SK-N-SH (cell line): ENCODE results near the gene SPATA21. TPM values are rescaled to one million over a fixed set of nuclear protein-coding genes. Genes with fewer than 3 reads are reported as not detected.

ENCODE experiments used
- CTCF ChIA-PET: fragments of 300-600, 350-600 bp; formaldehyde crosslinking; extraction: SDS; loops from one replicate; lab custom pipeline; 2021; lab: Yijun Ruan, JAX
- POLR2A ChIA-PET: fragments of 350-600 bp; sonication (Branson Sonifier 250); formaldehyde crosslinking; extraction: SDS; loops from one replicate; lab custom pipeline; 2020; ENCODE audit warnings: antibody characterized with exemption, inconsistent platforms; lab: Yijun Ruan, JAX
- DNase-seq: peaks from one replicate; pipeline ENCODE4 v3.0.0; 2012
- H2AFZ ChIP-seq: fragments of 200-600 bp; sonication (generic); 2 replicates; pipeline ENCODE4 v1.8.1; 2016; ENCODE audit warnings: antibody characterized with exemption, mild to moderate bottlenecking, low read depth
- H3F3A ChIP-seq: fragments of 200-600 bp; sonication (generic); replicated peaks from 2 replicates; pipeline ENCODE3; 2016; ENCODE audit warnings: antibody characterized with exemption, mild to moderate bottlenecking; ENCODE audit not compliant: insufficient read depth
- H3K27ac ChIP-seq, 2 experiments: fragments of 200-500 bp in 1 of 2; fragments of 200-600 bp in 1 of 2; sonication (Bioruptor generic) in 1 of 2; sonication (generic), shearing (Covaris generic) in 1 of 2; 2 replicates each; pipeline versions ENCODE4 v1.5.1 to v1.6.1; 2014 to 2016; ENCODE audit warnings: low read depth in 2 of 2, inconsistent platforms in 1 of 2, low read length in 1 of 2, mild to moderate bottlenecking in 1 of 2, mixed read lengths in 1 of 2
- H3K27me3 ChIP-seq: fragments of 200-600 bp; sonication (generic), shearing (Covaris generic); 2 replicates; pipeline ENCODE4 v1.6.1; 2016; ENCODE audit warnings: mixed run types; ENCODE audit not compliant: insufficient read depth
- H3K36me3 ChIP-seq, 2 experiments: fragments of 200-500 bp in 1 of 2; fragments of 200-600 bp in 1 of 2; sonication (Bioruptor generic) in 1 of 2; sonication (generic) in 1 of 2; replicated peaks in 1 of 2; 2 replicates each; pipeline versions ENCODE3 to v1.5.1; 2014 to 2016; ENCODE audit warnings: low read length in 1 of 2, mild to moderate bottlenecking in 1 of 2; ENCODE audit not compliant: insufficient read depth in 2 of 2, control insufficient read depth in 1 of 2
- H3K4me1 ChIP-seq, 2 experiments: fragments of 200-500 bp in 1 of 2; fragments of 200-600 bp in 1 of 2; sonication (Bioruptor generic) in 1 of 2; sonication (generic), shearing (Covaris generic) in 1 of 2; 2 replicates each; pipeline versions ENCODE4 v1.5.1 to v1.6.1; 2014 to 2016; ENCODE audit warnings: low read depth in 1 of 2, low read length in 1 of 2, mixed run types in 1 of 2; ENCODE audit not compliant: insufficient read depth in 2 of 2, control insufficient read depth in 1 of 2
- H3K4me2 ChIP-seq: fragments of 200-600 bp; sonication (generic), shearing (Covaris generic); 2 replicates; pipeline ENCODE4 v1.6.1; 2017; ENCODE audit warnings: mixed run types
- H3K4me3 ChIP-seq, 2 experiments: fragments of 200-500 bp in 1 of 2; fragments of 200-600 bp in 1 of 2; sonication (Bioruptor generic) in 1 of 2; sonication (generic), shearing (Covaris generic) in 1 of 2; 2 replicates each; pipeline versions ENCODE4 v1.5.1 to v1.8.1; 2014 to 2016; ENCODE audit warnings: low read depth in 2 of 2, inconsistent platforms in 1 of 2, low read length in 1 of 2, mild to moderate bottlenecking in 1 of 2, mixed read lengths in 1 of 2, moderate library complexity in 1 of 2
- H3K79me2 ChIP-seq: fragments of 200-600 bp; sonication (generic); 2 replicates; pipeline ENCODE4 v1.8.1; 2017; ENCODE audit warnings: mild to moderate bottlenecking; ENCODE audit not compliant: insufficient read depth
- H3K9ac ChIP-seq: fragments of 200-600 bp; sonication (generic); 2 replicates; pipeline ENCODE4 v1.6.1; 2017; ENCODE audit warnings: mixed run types
- H3K9me2 ChIP-seq: fragments of 200-600 bp; sonication (generic); 2 replicates; pipeline ENCODE4 v1.6.1; 2017; ENCODE audit warnings: mixed run types
- H3K9me3 ChIP-seq: fragments of 200-600 bp; sonication (generic); 2 replicates; pipeline ENCODE4 v1.6.1; 2017; ENCODE audit warnings: mixed run types, mild to moderate bottlenecking, moderate library complexity
- H4K20me1 ChIP-seq: fragments of 200-600 bp; sonication (generic); 2 replicates; pipeline ENCODE4 v1.6.1; 2017; ENCODE audit warnings: mild to moderate bottlenecking, mixed run types; ENCODE audit not compliant: insufficient read depth
- CHD2 ChIP-seq: fragments of 150-350 bp; IDR thresholded peaks from 2 replicates; pipeline ENCODE4 v1.6.1; 2018; ENCODE audit warnings: low read length; ENCODE audit not compliant: partially characterized antibody
- CTCF ChIP-seq: fragments of 200-600 bp; sonication (generic); IDR thresholded peaks from 2 replicates; pipeline ENCODE4 v1.6.1; 2017; ENCODE audit warnings: antibody characterized with exemption, mild to moderate bottlenecking, moderate library complexity
- FOSL2 ChIP-seq: IDR thresholded peaks from 2 replicates; pipeline ENCODE4 v1.4.0; 2012; ENCODE audit warnings: low read depth, mild to moderate bottlenecking, moderate library complexity, borderline replicate concordance
- FOXJ3 ChIP-seq: sonication (generic); formaldehyde crosslinking; IDR thresholded peaks from 2 replicates; pipeline ENCODE4 v1.5.1; 2020; ENCODE audit warnings: mild to moderate bottlenecking, missing genetic modification reagents
- FOXM1 ChIP-seq: IDR thresholded peaks from 2 replicates; pipeline ENCODE4 v1.4.0; 2012; ENCODE audit warnings: low read depth, mild to moderate bottlenecking
- NRF1 ChIP-seq: IDR thresholded peaks from 2 replicates; pipeline ENCODE4 v1.6.1; 2012; ENCODE audit warnings: low read depth, mild to moderate bottlenecking, low read length
- PBX3 ChIP-seq: IDR thresholded peaks from 2 replicates; pipeline ENCODE4; 2012
- RAD21 ChIP-seq: IDR thresholded peaks from 2 replicates; pipeline ENCODE4 v1.6.1; 2012; ENCODE audit warnings: mild to moderate bottlenecking, low read length
- RCOR1 ChIP-seq: fragments of 150-350 bp; IDR thresholded peaks from 2 replicates; pipeline ENCODE4 v1.6.1; 2017; ENCODE audit warnings: antibody characterized with exemption, low read length
- RFX5 ChIP-seq: IDR thresholded peaks from 2 replicates; pipeline ENCODE4 v1.6.1; 2012; ENCODE audit warnings: mild to moderate bottlenecking, improper control_type of control experiment, low read length
- RXRA ChIP-seq: IDR thresholded peaks from 2 replicates; pipeline ENCODE4 v1.4.0; 2012; ENCODE audit warnings: low read depth, mild to moderate bottlenecking, borderline replicate concordance
- SMC3 ChIP-seq: IDR thresholded peaks from 2 replicates; pipeline ENCODE4 v1.6.1; 2012; ENCODE audit warnings: low read depth, low read length, improper control_type of control experiment
- TAF1 ChIP-seq: IDR thresholded peaks from 2 replicates; pipeline ENCODE4 v1.6.1; 2012; ENCODE audit warnings: low read depth, mild to moderate bottlenecking, low read length, moderate library complexity, borderline replicate concordance
- USF1 ChIP-seq: IDR thresholded peaks from 2 replicates; pipeline ENCODE4 v1.4.0; 2012; ENCODE audit warnings: low read depth, borderline replicate concordance
- WGBS: methylation state at CpG from one replicate; pipeline ENCODE4 v1.1.6; 2017; ENCODE audit warnings: low lambda C conversion rate; 5-methylcytosine and 5-hydroxymethylcytosine counted together
- polyA plus RNA-seq, 3 experiments: library from polyadenylated mRNA; depleted of rRNA; stranded (reverse); fragments of >200 nt; gene quantifications; 2 replicates each; pipeline ENCODE4 v1.2.3, GENCODE V29; 2012

Gene SPATA21
- polyA plus RNA-seq, 1 of the 3 experiments (the other 2 are of a cell fraction) = 0.10 TPM

- ChIA-PET POLR2A (no interaction called here), CTCF (no interaction called here)
- H3K9ac ChIP-seq = no peak overlapping the region
- H3K79me2 ChIP-seq = peaks cover 72% of the 10 kb centered on the region
- peaks cover 45 to 78% of the 10 kb centered on the region in 2 experiments for H3K36me3 ChIP-seq
- no peak for DNase-seq
- no peaks in the 10 kb centered on the region for H3K9me3 ChIP-seq
- H3F3A ChIP-seq = peaks cover 6% of the 10 kb centered on the region
- H3K9me2 ChIP-seq = no peaks in the 10 kb centered on the region
- no peaks in the 10 kb centered on the region for H3K27me3 ChIP-seq
- H2AFZ ChIP-seq = no peak overlapping the region
- H3K4me3 ChIP-seq = no peak overlapping the region
- no peaks in the 10 kb centered on the region; a peak in 1 of 4 replicates for H3K4me1 ChIP-seq
- peaks cover 9% of the 10 kb centered on the region; the same call in 1 of the 2 replicates for H4K20me1 ChIP-seq
- 95% methylated on average over 9 of the region's 9 CpGs for WGBS
- H3K4me2 ChIP-seq = no peak overlapping the region
- H3K27ac ChIP-seq = no peak overlapping the region
- TF ChIP-seq NRF1 = no peak
- TF ChIP-seq FOSL2 = no peak
- no peak for TF ChIP-seq SMC3
- no peak for TF ChIP-seq RCOR1
- TF ChIP-seq RFX5 = no peak
- TF ChIP-seq RXRA = no peak
- no peak for TF ChIP-seq FOXJ3
- TF ChIP-seq PBX3 = no peak
- no peak for TF ChIP-seq CHD2
These were observed 10.4 kb upstream of the SPATA21 start for GRCh38 chr1:16447641-16448040.

- H3K27ac ChIP-seq = no peak overlapping the region
- ChIA-PET POLR2A (no interaction called here), CTCF (no interaction called here)
- H3F3A ChIP-seq = peaks cover 6% of the 10 kb centered on the region
- no peak overlapping the region for H2AFZ ChIP-seq
- no peak for DNase-seq
- TF ChIP-seq FOXM1 (no peak), FOSL2 (no peak), USF1 (no peak), CTCF (no peak), RXRA (no peak), RCOR1 (no peak), TAF1 (no peak), RAD21 (no peak)
- no peak overlapping the region for H3K9ac ChIP-seq
- H3K4me3 ChIP-seq = no peak overlapping the region
- H3K27me3 ChIP-seq = no peaks in the 10 kb centered on the region
- no peaks in the 10 kb centered on the region for H3K9me2 ChIP-seq
- peaks cover 15% of the 10 kb centered on the region; the same call in 1 of the 2 replicates for H4K20me1 ChIP-seq
- no peaks in the 10 kb centered on the region for H3K9me3 ChIP-seq
- H3K36me3 ChIP-seq = peaks cover 45 to 64% of the 10 kb centered on the region in 2 experiments
- peaks cover 0 to 2% of the 10 kb centered on the region in 2 experiments; a peak in 1 of 4 replicates for H3K4me1 ChIP-seq
- H3K4me2 ChIP-seq = no peak overlapping the region
- H3K79me2 ChIP-seq = peaks cover 82% of the 10 kb centered on the region
- 97% methylated on average over 10 of the region's 10 CpGs for WGBS
These were observed 8.9 kb upstream of the SPATA21 start for GRCh38 chr1:16446116-16446515.
